Measurements from ENCODE around the gene NARF. TPM values are rescaled to one million over a fixed set of nuclear protein-coding genes. Genes with fewer than 3 reads are reported as not detected.
A peak's percentile ranks its signal among the peaks of the same experiment; 100 is the strongest.

The NARF gene
- total RNA-seq, 3 donors from 2014 or later: 49.7 to 56.0 (median 55.9) TPM

GRCh38 chr17:82464567-82464929 lies 6.0 kb downstream of the NARF start:
- no peak for ATAC-seq
- Histone ChIP-seq H3K4me3 (no peak overlapping the region), H3K4me1 (ENCODE audit: low read depth) (peaks cover 3% of the 10 kb centered on the region), H3K36me3 (ENCODE audit: low read depth) (peaks cover 5% of the 10 kb centered on the region), H3K9me3 (no peaks in the 10 kb centered on the region)
- DNase-seq: no peak
- TF ChIP-seq CTCF (IDR thresholded peaks at IDR 0.05): no peak
- intact Hi-C loops (cut with DNase I, micrococcal nuclease): no loop called here

- H3K4me3 ChIP-seq: no peak overlapping the region
- intact Hi-C loops (cut with DNase I, micrococcal nuclease): no loop called here
- ATAC-seq: no peak
- H3K36me3 ChIP-seq (ENCODE audit: low read depth): peaks cover 5% of the 10 kb centered on the region
- H3K9me3 ChIP-seq: no peaks in the 10 kb centered on the region
- no peaks in the 10 kb centered on the region for H3K4me1 ChIP-seq (ENCODE audit: low read depth)
- peak in 1 of 3 donors; percentile 18 for DNase-seq
- TF ChIP-seq CTCF (IDR thresholded peaks at IDR 0.05): no peak
These were observed 6.6 kb downstream of the NARF start for GRCh38 chr17:82465023-82465603.

DNA sequence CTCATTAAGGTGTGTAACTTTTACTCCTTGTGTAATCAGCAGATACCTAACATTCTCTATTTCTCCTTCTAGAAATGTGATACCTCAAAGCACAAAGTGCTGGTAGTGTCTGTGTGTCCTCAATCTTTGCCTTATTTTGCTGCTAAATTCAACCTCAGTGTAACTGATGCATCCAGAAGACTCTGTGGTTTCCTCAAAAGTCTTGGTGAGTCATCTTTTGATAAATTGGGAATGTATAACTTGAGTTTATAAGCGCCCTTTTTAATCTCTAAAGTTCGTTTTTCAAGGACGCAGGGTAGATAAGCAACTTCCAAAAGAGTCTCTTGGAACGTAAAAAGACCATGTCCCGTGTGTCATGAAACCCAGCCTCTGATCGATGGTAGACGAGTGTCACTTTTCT lies 10.2 kb downstream of the NARF start:
- H3K36me3 ChIP-seq (ENCODE audit: low read depth): peaks cover 5% of the 10 kb centered on the region

DNA sequence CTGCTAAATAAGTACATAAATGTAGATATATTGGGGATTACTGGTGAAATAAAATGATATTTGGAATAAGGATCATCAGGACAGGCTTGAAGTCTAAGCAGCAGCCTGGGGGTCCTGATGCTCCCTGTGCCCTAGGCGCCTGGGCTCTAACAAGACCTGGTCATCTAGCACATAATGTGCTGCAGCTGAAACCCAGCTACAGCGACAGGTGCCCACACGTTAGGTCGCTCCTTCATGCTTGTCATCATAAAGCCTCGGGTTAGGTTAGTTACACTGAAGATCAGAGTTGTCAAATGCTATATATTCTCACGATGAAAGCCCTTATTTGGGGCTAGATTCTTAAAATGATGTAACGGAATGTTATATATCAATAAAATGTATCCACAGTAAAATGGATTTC lies 11.5 kb downstream of the NARF start:
- ATAC-seq: no peak
- no peaks in the 10 kb centered on the region for H3K9me3 ChIP-seq
- peaks cover 5% of the 10 kb centered on the region for H3K36me3 ChIP-seq (ENCODE audit: low read depth)
- intact Hi-C loops (cut with DNase I, micrococcal nuclease): no loop called here
- no peak for TF ChIP-seq CTCF (IDR thresholded peaks at IDR 0.05)
- DNase-seq: no peak
- no peak overlapping the region for H3K4me3 ChIP-seq
- no peaks in the 10 kb centered on the region for H3K4me1 ChIP-seq (ENCODE audit: low read depth)

More for the DNA sequence above, 10.2 kb downstream of the NARF start:
- no peaks in the 10 kb centered on the region for H3K9me3 ChIP-seq
- intact Hi-C loops (cut with DNase I, micrococcal nuclease): no loop called here
- no peaks in the 10 kb centered on the region for H3K4me1 ChIP-seq (ENCODE audit: low read depth)
- no peak for DNase-seq
- H3K4me3 ChIP-seq: no peak overlapping the region
- TF ChIP-seq CTCF (IDR thresholded peaks at IDR 0.05): no peak
- ATAC-seq: no peak

DNA sequence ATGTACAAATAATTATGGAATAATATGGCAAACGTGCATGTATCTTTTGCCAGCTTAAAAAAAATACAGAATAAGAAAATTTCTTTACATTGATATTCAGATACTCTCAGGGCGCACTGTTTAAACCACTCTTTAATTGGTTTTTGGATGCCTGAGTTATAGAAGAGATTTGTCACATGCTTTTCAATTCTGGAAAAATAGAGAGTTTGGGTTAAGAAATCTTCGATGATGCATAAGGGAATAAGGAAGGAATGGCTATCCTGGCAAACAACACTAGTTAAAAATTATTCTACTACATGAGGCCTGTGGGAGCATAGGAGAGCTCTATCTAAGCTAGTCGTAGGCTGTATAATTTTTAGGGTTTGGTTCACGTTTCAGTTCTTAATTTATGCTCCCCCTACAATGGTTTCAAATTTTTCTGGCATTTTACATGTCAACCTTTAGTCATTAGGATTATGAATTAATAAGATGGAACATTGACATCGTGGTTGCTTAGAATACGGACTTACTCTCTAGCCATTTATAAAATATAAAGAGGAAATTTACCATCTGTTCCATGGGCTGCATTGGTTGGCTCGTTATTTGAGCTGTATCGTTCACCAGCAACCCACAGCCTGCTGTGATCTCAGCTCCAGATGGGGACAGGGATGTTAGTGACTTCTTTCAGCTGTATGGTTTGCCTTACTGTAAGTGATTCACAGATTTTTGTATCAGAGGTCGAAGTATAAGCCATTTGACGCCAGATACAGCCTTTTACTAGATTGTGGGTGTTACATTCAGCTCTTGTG lies 15.9 kb downstream of the NARF start:
- Histone ChIP-seq H3K4me3 (no peak overlapping the region), H3K9me3 (no peaks in the 10 kb centered on the region), H3K4me1 (ENCODE audit: low read depth) (no peaks in the 10 kb centered on the region), H3K36me3 (ENCODE audit: low read depth) (peaks cover 3% of the 10 kb centered on the region)
- DNase-seq: no peak
- intact Hi-C loops (cut with DNase I, micrococcal nuclease): no loop called here
- no peak for ATAC-seq
- TF ChIP-seq CTCF (IDR thresholded peaks at IDR 0.05): no peak

All from mucosa of descending colon (tissue), 3 donors.